IMR-90 (cell line): ENCODE data around the gene ITCH. TPM values are rescaled to one million over a fixed set of nuclear protein-coding genes. Genes with fewer than 3 reads are reported as not detected.

ENCODE experiments used
- ATAC-seq: fragments of 200-7000 bp; cut with Tn5 transposase; 2 replicates; pipeline ENCODE4 v1.9.1; 2020; ENCODE audit warnings: low read depth, mild to moderate bottlenecking, moderate library complexity
- BruUV-seq: library from RNA; stranded (reverse); fragments of 400-500 nt; replicated peaks from 2 replicates; lab custom pipeline; 2021; lab: Mats Ljungman, UMichigan
- CTCF ChIA-PET: fragments of 300-600 bp; formaldehyde crosslinking; extraction: SDS; loops from one replicate; lab custom pipeline; 2021; ENCODE audit warnings: antibody characterized with exemption; lab: Yijun Ruan, JAX
- POLR2A ChIA-PET: fragments of 300-600 bp; sonication (Branson Sonifier 250); formaldehyde crosslinking; loops from one replicate; lab custom pipeline; 2022; ENCODE audit warnings: antibody characterized with exemption; ENCODE audit not compliant: unreplicated experiment; lab: Charles Lee
- DNase-seq: peaks from one replicate; pipeline ENCODE4 v3.0.0; 2013
- H2AFZ ChIP-seq: replicated peaks from 2 replicates; pipeline ENCODE3; 2013; ENCODE audit warnings: low read length, mild to moderate bottlenecking; ENCODE audit not compliant: poor library complexity
- H2AK5ac ChIP-seq: 2 replicates; pipeline ENCODE4 v1.6.1; 2013; ENCODE audit warnings: low read depth, low read length, inconsistent platforms
- H2AK9ac ChIP-seq: replicated peaks from 2 replicates; pipeline ENCODE3; 2013; ENCODE audit warnings: mild to moderate bottlenecking, low read depth, low read length, moderate library complexity; ENCODE audit not compliant: poor library complexity
- H2BK120ac ChIP-seq: 2 replicates; pipeline ENCODE4 v1.6.1; 2013; ENCODE audit warnings: low read depth, low read length, inconsistent platforms
- H2BK15ac ChIP-seq: 3 replicates; pipeline ENCODE4 v1.6.1; 2013; ENCODE audit warnings: low read depth, low read length, inconsistent platforms
- H2BK20ac ChIP-seq: 2 replicates; pipeline ENCODE4 v1.6.1; 2013; ENCODE audit warnings: low read depth, mild to moderate bottlenecking, inconsistent platforms, low read length, moderate library complexity
- H2BK5ac ChIP-seq: 2 replicates; pipeline ENCODE4 v1.6.1; 2013; ENCODE audit warnings: mild to moderate bottlenecking, low read depth, low read length, inconsistent platforms; ENCODE audit not compliant: poor library complexity, severe bottlenecking
- H3K14ac ChIP-seq: replicated peaks from 2 replicates; pipeline ENCODE4 v1.6.1; 2013; ENCODE audit warnings: low read depth, low read length, inconsistent platforms
- H3K18ac ChIP-seq: 2 replicates; pipeline ENCODE4 v1.6.1; 2013; ENCODE audit warnings: low read depth, low read length, control low read depth
- H3K23ac ChIP-seq: 2 replicates; pipeline ENCODE4 v1.6.1; 2013; ENCODE audit warnings: low read depth, low read length, inconsistent platforms
- H3K27ac ChIP-seq: 2 replicates; pipeline ENCODE4 v1.5.1; 2013; ENCODE audit warnings: mild to moderate bottlenecking, control low read depth, low read length; ENCODE audit not compliant: insufficient read depth
- H3K27me3 ChIP-seq: 2 replicates; pipeline ENCODE4 v1.6.1; 2013; ENCODE audit warnings: low read length; ENCODE audit not compliant: control insufficient read depth, insufficient read depth
- H3K36me3 ChIP-seq: 2 replicates; pipeline ENCODE4 v1.6.1; 2013; ENCODE audit warnings: low read length, mixed read lengths; ENCODE audit not compliant: control insufficient read depth, insufficient read depth
- H3K4ac ChIP-seq: 2 replicates; pipeline ENCODE4 v1.6.1; 2013; ENCODE audit warnings: low read depth, low read length, inconsistent platforms
- H3K4me1 ChIP-seq: 2 replicates; pipeline ENCODE4 v1.6.1; 2013; ENCODE audit warnings: low read length, mixed read lengths; ENCODE audit not compliant: control insufficient read depth, insufficient read depth
- H3K4me2 ChIP-seq: 2 replicates; pipeline ENCODE4 v1.6.1; 2013; ENCODE audit warnings: low read depth, mild to moderate bottlenecking, control low read depth, low read length, moderate library complexity
- H3K4me3 ChIP-seq: 2 replicates; pipeline ENCODE4 v1.5.1; 2013; ENCODE audit warnings: low read depth, mild to moderate bottlenecking, control low read depth, low read length, moderate library complexity; ENCODE audit not compliant: insufficient read depth
- H3K56ac ChIP-seq: 2 replicates; pipeline ENCODE4 v1.6.1; 2013; ENCODE audit warnings: low read length, inconsistent platforms; ENCODE audit not compliant: insufficient read depth; ENCODE audit errors: extremely low read depth
- H3K79me1 ChIP-seq, 2 experiments: 2 replicates each; pipeline ENCODE4 v1.6.1; 2013; ENCODE audit warnings: low read length in 2 of 2, inconsistent platforms in 1 of 2, low read depth in 1 of 2
- H3K9ac ChIP-seq: 2 replicates; pipeline ENCODE4 v1.6.1; 2013; ENCODE audit warnings: low read depth, low read length, control low read depth
- H3K9me1 ChIP-seq: 2 replicates; pipeline ENCODE4 v1.6.1; 2013; ENCODE audit warnings: low read length, inconsistent platforms; ENCODE audit not compliant: insufficient read depth
- H3K9me3 ChIP-seq: 2 replicates; pipeline ENCODE4 v1.6.1; 2013; ENCODE audit warnings: low read length; ENCODE audit not compliant: control insufficient read depth, insufficient read depth
- H4K20me1 ChIP-seq: 2 replicates; pipeline ENCODE4 v1.6.1; 2013; ENCODE audit warnings: low read length, inconsistent platforms; ENCODE audit not compliant: insufficient read depth
- H4K5ac ChIP-seq: 2 replicates; pipeline ENCODE4 v1.6.1; 2013; ENCODE audit warnings: mild to moderate bottlenecking, low read depth, low read length, control low read depth
- H4K8ac ChIP-seq, 2 experiments: 2 replicates each; pipeline ENCODE4 v1.6.1; 2013; ENCODE audit warnings: low read depth in 2 of 2, low read length in 2 of 2, control low read depth in 1 of 2, inconsistent platforms in 1 of 2
- H4K91ac ChIP-seq: 2 replicates; pipeline ENCODE4 v1.6.1; 2013; ENCODE audit warnings: low read depth, low read length, inconsistent platforms; ENCODE audit not compliant: insufficient read depth
- BHLHE40 ChIP-seq: fragments of 150-350 bp; IDR thresholded peaks from 2 replicates; pipeline ENCODE4 v1.6.1; 2016; ENCODE audit warnings: mild to moderate bottlenecking, low read depth, low read length
- CEBPB ChIP-seq: IDR thresholded peaks from 2 replicates; pipeline ENCODE4 v1.6.1; 2012; ENCODE audit warnings: low read depth, low read length, improper control_type of control experiment
- ELK1 ChIP-seq: fragments of 150-350 bp; IDR thresholded peaks from 2 replicates; pipeline ENCODE4 v1.6.1; 2016; ENCODE audit warnings: low read depth, mild to moderate bottlenecking, low read length, moderate library complexity, borderline replicate concordance
- FOS ChIP-seq: fragments of 150-350 bp; IDR thresholded peaks from 2 replicates; pipeline ENCODE4 v1.6.1; 2016; ENCODE audit warnings: low read depth, low read length
- MAFK ChIP-seq: IDR thresholded peaks from 2 replicates; pipeline ENCODE4 v1.6.1; 2012; ENCODE audit warnings: low read depth, low read length, improper control_type of control experiment
- MAZ ChIP-seq: IDR thresholded peaks from 2 replicates; pipeline ENCODE4 v1.6.1; 2012; ENCODE audit warnings: low read depth, mild to moderate bottlenecking, low read length, improper control_type of control experiment, moderate library complexity, borderline replicate concordance
- NFE2L2 ChIP-seq: fragments of 150-350 bp; IDR thresholded peaks from 2 replicates; pipeline ENCODE4 v1.6.1; 2016; ENCODE audit warnings: low read depth, mild to moderate bottlenecking, low read length
- POLR2A ChIP-seq: IDR thresholded peaks from 2 replicates; pipeline ENCODE4 v1.6.1; 2012; ENCODE audit warnings: mild to moderate bottlenecking, low read depth, low read length
- RAD21 ChIP-seq: IDR thresholded peaks from 2 replicates; pipeline ENCODE4 v1.6.1; 2012; ENCODE audit warnings: low read length, improper control_type of control experiment
- RCOR1 ChIP-seq: IDR thresholded peaks from 2 replicates; pipeline ENCODE4 v1.6.1; 2012; ENCODE audit warnings: mild to moderate bottlenecking, low read length, improper control_type of control experiment; ENCODE audit not compliant: insufficient replicate concordance
- RFX5 ChIP-seq: IDR thresholded peaks from 2 replicates; pipeline ENCODE4 v1.8.0; 2012; ENCODE audit warnings: low read depth, mild to moderate bottlenecking, low read length, moderate library complexity
- SMC3 ChIP-seq: fragments of 150-350 bp; IDR thresholded peaks from 2 replicates; pipeline ENCODE4 v1.6.1; 2016; ENCODE audit warnings: low read depth, mild to moderate bottlenecking, antibody characterized with exemption, low read length, moderate library complexity
- USF2 ChIP-seq: fragments of 150-350 bp; IDR thresholded peaks from 2 replicates; pipeline ENCODE4 v1.6.1; 2017; ENCODE audit warnings: mild to moderate bottlenecking, antibody characterized with exemption, low read length, low read depth
- WGBS, 2 experiments: methylation state at CpG; one replicate each; pipeline versions ENCODE4 v1.1.5 to v1.1.7; 2013; ENCODE audit warnings: missing lambda C conversion rate in 2 of 2; ENCODE audit not compliant: insufficient read length in 1 of 2; ENCODE audit errors: extremely low coverage in 2 of 2; 5-methylcytosine and 5-hydroxymethylcytosine counted together
- dilution Hi-C: fragments of 300-500 bp; cut with HindIII; formaldehyde crosslinking; loops from one replicate; pipeline ENCODE4 v1.14.3; 2018; ENCODE audit warnings: low sequenced_read_pairs; ENCODE audit not compliant: unreplicated experiment
- in situ Hi-C: fragments of 300-500 bp; cut with MboI; formaldehyde crosslinking; loops from 3 replicates; pipeline ENCODE4 v1.14.3; 2019; ENCODE audit warnings: low sequenced_read_pairs, inconsistent platforms, mixed read lengths
- intact Hi-C: fragments of 100-400 bp; cut with micrococcal nuclease; formaldehyde crosslinking; loops from 2 replicates; pipeline ENCODE4 v1.10.0; 2022
- polyA plus RNA-seq, 3 experiments: library from polyadenylated mRNA; depleted of rRNA; stranded (reverse); fragments of >200 nt; gene quantifications; 2 replicates each; pipeline ENCODE4 v1.2.3, GENCODE V29; 2012; ENCODE audit warnings: low replicate concordance in 1 of 3
- total RNA-seq: library from RNA; depleted of rRNA; stranded (reverse); fragments of >200 nt; gene quantifications from 2 replicates; pipeline ENCODE4 v1.2.3, GENCODE V29; 2012
- TF ChIP-seq, protein P1 (sequence below): conservative IDR thresholded peaks from 2 replicates; pipeline ENCODE4 v1.5.1; 2012; ENCODE audit warnings: mild to moderate bottlenecking, low read depth, low read length, improper control_type of control experiment

Gene ITCH
- total and polyA plus RNA-seq, 2 of the 4 experiments (the other 2 are of a cell fraction), result 12.7 to 94.6 TPM

DNA sequence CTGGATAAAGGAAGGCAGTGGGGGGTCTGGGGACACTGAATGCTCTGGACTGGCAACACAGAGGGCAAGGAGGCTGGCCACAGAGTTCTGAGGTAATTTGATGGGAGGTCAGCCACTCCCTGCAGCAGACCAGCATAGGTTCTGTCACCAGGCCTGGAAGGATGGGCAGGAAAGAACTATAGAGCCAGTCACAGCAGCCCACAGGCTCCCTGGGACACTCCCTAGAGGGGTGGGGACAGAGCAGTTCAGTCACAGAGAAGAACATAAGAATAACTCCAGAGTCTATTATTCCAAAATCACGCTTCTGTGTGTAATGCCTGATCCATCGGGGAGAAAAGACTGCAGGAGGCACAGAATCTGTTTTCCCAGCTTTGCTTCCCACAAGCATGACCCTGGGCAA lies 172.8 kb downstream of the ITCH start:
- no peak overlapping the region for H3K27ac ChIP-seq
- no peak overlapping the region for H3K18ac ChIP-seq
- no peak overlapping the region for H3K56ac ChIP-seq
- H3K23ac ChIP-seq, result no peak overlapping the region
- H3K4me3 ChIP-seq, result no peak overlapping the region
- dilution Hi-C loops, result no loop called here
- no peak overlapping the region for H2BK120ac ChIP-seq
- H2AFZ ChIP-seq, result no peak overlapping the region
- no peak overlapping the region for H3K14ac ChIP-seq
- peaks cover 13% of the 10 kb centered on the region for H3K9me1 ChIP-seq
- ATAC-seq (no peak), DNase-seq (no peak)
- H3K4me1 ChIP-seq, result no peaks in the 10 kb centered on the region
- H3K36me3 ChIP-seq, result peaks cover 74% of the 10 kb centered on the region
- no TSS peak for BruUV-seq
- H3K79me1 ChIP-seq, result peaks cover 28 to 70% of the 10 kb centered on the region in 2 experiments
- no peak overlapping the region for H3K4ac ChIP-seq
- peaks cover 26% of the 10 kb centered on the region for H4K20me1 ChIP-seq
- no peak overlapping the region for H4K5ac ChIP-seq
- no peak overlapping the region for H3K9ac ChIP-seq
- H3K4me2 ChIP-seq, result no peak overlapping the region
- in situ Hi-C loops, result no loop called here
- H2BK15ac ChIP-seq, result no peak overlapping the region
- H4K91ac ChIP-seq, result no peak overlapping the region
- H2AK9ac ChIP-seq, result no peak overlapping the region
- CTCF ChIA-PET, result no interaction called here
- POLR2A ChIA-PET, result no interaction called here
- intact Hi-C loops, result loop anchor here (5.0 kb wide), 1 partner anchor 171 kb away; no protein-coding TSS in a partner anchor
- no peak for TF ChIP-seq NFE2L2
- no peak for TF ChIP-seq MAFK
- TF ChIP-seq RCOR1, result no peak
- TF ChIP-seq POLR2A, result no peak
- no peak for TF ChIP-seq RFX5
- no peak for TF ChIP-seq USF2
- no peak for TF ChIP-seq CEBPB
- TF ChIP-seq ELK1, result no peak
- no peak for TF ChIP-seq RAD21
- no peak for TF ChIP-seq BHLHE40
- TF ChIP-seq, protein P1, sequence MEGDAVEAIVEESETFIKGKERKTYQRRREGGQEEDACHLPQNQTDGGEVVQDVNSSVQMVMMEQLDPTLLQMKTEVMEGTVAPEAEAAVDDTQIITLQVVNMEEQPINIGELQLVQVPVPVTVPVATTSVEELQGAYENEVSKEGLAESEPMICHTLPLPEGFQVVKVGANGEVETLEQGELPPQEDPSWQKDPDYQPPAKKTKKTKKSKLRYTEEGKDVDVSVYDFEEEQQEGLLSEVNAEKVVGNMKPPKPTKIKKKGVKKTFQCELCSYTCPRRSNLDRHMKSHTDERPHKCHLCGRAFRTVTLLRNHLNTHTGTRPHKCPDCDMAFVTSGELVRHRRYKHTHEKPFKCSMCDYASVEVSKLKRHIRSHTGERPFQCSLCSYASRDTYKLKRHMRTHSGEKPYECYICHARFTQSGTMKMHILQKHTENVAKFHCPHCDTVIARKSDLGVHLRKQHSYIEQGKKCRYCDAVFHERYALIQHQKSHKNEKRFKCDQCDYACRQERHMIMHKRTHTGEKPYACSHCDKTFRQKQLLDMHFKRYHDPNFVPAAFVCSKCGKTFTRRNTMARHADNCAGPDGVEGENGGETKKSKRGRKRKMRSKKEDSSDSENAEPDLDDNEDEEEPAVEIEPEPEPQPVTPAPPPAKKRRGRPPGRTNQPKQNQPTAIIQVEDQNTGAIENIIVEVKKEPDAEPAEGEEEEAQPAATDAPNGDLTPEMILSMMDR, result no peak
- no peak for TF ChIP-seq MAZ
- TF ChIP-seq FOS, result no peak
- TF ChIP-seq SMC3, result no peak
- no peak overlapping the region for H2AK5ac ChIP-seq
- H2BK20ac ChIP-seq, result no peak overlapping the region
- no peaks in the 10 kb centered on the region for H3K27me3 ChIP-seq
- H2BK5ac ChIP-seq, result no peak overlapping the region
- no peaks in the 10 kb centered on the region for H3K9me3 ChIP-seq
- no peak overlapping the region for H4K8ac ChIP-seq
- WGBS, 2 experiments, result no CpG with 5 or more reads among the region's 2 CpGs
